Measurements from ENCODE around the gene TMPRSS11D.

DNA sequence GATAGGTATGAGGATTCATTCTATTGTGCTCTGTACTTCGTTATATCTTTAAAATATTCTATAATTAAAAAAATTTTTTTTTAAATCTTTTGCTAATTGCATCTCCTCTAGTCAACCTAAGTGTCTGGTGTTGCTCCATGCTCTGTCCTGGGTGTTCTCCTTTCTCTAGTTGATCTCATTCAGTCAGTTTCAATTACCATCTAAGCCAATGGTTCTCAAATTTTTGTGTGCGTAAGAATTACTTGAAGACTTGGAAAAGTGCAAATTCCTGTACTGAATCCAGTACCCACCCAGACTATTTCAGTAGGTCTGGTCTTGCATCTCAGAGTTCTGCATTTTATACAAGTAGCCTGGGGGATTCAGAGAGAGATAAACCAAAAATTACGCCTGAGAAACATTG lies 6.7 kb downstream of the TMPRSS11D start:
- TF ChIP-seq, protein P1, sequence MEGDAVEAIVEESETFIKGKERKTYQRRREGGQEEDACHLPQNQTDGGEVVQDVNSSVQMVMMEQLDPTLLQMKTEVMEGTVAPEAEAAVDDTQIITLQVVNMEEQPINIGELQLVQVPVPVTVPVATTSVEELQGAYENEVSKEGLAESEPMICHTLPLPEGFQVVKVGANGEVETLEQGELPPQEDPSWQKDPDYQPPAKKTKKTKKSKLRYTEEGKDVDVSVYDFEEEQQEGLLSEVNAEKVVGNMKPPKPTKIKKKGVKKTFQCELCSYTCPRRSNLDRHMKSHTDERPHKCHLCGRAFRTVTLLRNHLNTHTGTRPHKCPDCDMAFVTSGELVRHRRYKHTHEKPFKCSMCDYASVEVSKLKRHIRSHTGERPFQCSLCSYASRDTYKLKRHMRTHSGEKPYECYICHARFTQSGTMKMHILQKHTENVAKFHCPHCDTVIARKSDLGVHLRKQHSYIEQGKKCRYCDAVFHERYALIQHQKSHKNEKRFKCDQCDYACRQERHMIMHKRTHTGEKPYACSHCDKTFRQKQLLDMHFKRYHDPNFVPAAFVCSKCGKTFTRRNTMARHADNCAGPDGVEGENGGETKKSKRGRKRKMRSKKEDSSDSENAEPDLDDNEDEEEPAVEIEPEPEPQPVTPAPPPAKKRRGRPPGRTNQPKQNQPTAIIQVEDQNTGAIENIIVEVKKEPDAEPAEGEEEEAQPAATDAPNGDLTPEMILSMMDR (conservative IDR thresholded peaks at IDR 0.05) = no peak
- TF ChIP-seq EZH2 (IDR thresholded peaks at IDR 0.05; ENCODE audit: low read depth) = no peak
